ENCODE data around the gene SPPL3.
"Not testable (repeated sequence)": the region's sequence is repeated elsewhere in the genome, so short reads cannot be mapped to it uniquely, and the experiment has no call there.

Gene SPPL3

GRCh38 chr12:120917748-120918147 is 13.6 kb upstream of the SPPL3 start:
- no peak for DNase-seq

GRCh38 chr12:120916561-120916960 is 12.4 kb upstream of the SPPL3 start:
- DNase-seq: no peak

- no peak for DNase-seq
Observed at GRCh38 chr12:120914794-120915193, 10.6 kb upstream of the SPPL3 start.

GRCh38 chr12:120909633-120910298 is 5.6 kb upstream of the SPPL3 start:
- no peak for DNase-seq

GRCh38 chr12:120905856-120906384 is 1.8 kb upstream of the SPPL3 start:
- no peak for DNase-seq

- peak in 1 of 2 experiments; percentile 19 for DNase-seq
Observed at GRCh38 chr12:120903412-120904196, 554 bp downstream of the SPPL3 start.

DNA sequence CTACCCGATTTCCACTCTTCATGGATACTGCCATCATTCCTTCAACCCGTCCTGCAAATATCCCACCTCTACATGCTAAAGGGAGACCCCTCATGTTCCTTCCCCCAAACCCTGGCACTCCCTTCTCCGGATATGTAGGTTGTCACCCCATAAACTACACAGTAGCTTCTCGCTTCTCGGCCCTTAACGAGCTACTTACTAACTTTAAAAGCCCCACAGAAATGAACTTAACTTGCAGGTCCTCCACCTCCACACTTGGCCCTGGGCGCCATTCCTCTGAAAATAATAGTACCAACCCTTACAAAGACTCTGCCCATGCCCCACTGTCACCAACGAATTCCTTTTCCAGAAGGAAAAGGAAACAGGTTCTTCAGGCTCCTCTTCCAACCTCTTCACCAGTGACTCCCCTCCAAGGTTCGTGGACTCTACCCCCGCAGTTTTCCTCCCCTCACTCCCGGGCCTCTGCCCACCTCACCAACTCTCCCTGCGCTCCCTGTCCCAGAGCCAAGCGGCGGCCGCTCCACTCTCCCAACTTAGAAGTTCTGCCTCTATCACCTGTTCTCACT is 1.2 kb downstream of the SPPL3 start:
- no peak for DNase-seq

DNA sequence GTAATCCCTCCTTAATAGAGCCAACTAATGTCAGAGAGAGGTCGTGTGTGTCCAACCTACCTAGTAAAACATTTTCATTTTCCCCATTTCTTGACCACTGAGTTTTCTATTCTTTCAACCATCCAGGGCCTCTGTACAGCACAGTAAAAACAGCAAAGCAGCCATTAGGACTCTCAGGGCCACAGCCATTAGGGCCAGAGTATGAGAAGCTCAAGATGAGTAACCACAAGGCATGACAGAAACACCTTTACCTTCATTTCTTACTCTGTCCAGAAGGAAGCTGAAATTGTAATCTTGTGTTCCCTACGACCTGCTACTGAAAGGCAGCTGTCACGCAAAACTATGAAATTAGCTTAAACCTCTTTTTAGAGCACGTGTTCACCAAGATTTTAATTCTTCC is 2.3 kb downstream of the SPPL3 start:
- DNase-seq: no peak

- not testable (repeated sequence) for DNase-seq
Observed at GRCh38 chr12:120901101-120901500, 3.1 kb downstream of the SPPL3 start.

GRCh38 chr12:120895532-120895931 is 8.6 kb downstream of the SPPL3 start:
- no peak for DNase-seq

DNA sequence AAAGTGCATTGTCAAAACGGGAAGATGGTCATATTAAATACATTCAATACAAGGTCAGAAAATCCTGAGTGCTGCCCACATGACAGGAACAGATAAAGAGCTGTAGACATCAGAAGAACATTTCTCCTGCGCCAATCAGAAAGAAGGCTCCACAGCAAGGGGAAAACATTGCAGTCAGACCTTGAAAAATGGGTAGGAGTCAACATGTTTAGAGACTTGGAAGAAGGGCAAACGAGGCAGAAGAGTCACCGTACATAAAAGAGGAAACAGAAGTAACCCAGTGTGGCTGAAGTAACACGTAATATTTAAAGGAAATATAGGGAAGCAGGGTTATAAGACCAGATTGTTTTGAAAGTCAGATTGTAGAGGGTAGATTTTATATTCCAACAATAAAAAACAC is 11.9 kb downstream of the SPPL3 start:
- DNase-seq: no peak

DNA sequence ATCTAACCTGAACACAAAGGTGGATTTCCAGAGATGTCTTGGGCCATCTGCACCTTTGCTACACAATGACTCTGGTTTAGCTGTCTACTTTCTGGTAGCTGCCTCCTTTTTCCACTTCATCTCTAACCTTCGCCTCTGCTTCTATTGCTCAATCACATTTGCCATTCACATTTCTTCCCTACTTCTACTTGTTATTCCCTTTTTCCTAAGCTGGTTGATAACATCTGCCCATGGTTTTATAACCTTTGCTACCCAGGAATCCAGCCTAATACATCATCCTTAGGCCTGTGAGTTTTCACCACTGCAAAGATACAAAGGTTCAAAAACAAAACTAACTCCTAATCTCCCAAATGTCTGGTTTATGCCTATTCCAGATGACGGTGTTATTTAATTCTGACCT is 13.2 kb downstream of the SPPL3 start:
- no peak for DNase-seq

DNA sequence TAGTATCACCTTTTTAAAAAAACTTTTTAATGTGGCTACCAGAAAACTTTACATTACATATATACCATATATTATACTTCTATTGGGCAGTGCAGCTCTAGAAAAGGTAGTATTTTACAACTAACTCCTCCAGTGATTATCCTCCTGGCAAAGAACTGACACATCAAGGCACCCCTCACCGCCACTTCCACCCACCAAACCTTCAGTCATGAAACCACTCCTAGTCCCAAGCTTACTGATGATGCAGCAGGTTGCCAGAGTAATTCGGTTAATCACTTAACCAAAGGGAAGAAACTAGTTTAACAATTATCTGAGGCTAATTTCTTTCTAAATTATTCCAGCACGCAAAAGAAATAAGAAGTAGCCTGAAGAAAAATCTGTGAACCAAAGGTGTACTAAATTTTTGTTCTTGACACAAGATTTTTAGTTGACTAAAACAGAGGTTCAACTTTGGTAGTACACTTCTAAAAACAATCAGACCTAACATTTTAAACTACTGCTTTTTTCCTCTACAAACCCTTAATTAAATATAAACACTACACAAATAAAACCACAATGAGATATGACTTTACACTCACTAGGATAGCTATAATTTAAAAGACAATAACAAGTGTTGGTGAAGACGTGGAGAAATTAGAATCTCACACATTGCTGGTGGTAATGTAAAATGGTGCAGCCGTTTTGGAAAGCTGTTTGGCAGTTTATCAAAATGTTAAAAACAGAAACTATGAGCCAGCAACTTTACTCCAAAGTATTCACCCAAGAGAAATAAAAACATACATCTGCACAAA is 16.7 kb downstream of the SPPL3 start:
- no peak for DNase-seq

GRCh38 chr12:120886199-120887018 is 17.7 kb downstream of the SPPL3 start:
- no peak for DNase-seq

DNA sequence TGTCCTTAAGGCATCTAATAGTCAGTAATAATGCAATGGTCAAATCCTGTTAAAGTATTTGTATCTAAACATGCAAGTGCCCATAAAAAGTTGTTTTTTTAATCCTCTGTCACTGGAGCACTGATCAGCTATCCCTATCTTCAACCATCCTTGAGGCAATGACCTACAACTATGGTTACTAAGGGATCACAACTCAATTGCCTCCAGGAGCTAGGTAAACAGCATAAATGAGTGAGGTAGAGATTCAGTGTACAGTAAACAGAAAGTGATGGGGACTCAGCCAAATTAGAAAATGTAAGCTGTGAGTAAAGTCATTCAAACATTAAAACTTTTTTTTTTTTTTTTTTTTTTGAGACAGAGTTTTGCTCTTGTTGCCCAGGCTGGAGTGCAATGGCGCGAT is 18.6 kb downstream of the SPPL3 start:
- no peak for DNase-seq

- no peak for DNase-seq
Observed at GRCh38 chr12:120884644-120885043, 19.5 kb downstream of the SPPL3 start.

GRCh38 chr12:120882055-120882555 is 22.1 kb downstream of the SPPL3 start:
- no peak for DNase-seq

DNA sequence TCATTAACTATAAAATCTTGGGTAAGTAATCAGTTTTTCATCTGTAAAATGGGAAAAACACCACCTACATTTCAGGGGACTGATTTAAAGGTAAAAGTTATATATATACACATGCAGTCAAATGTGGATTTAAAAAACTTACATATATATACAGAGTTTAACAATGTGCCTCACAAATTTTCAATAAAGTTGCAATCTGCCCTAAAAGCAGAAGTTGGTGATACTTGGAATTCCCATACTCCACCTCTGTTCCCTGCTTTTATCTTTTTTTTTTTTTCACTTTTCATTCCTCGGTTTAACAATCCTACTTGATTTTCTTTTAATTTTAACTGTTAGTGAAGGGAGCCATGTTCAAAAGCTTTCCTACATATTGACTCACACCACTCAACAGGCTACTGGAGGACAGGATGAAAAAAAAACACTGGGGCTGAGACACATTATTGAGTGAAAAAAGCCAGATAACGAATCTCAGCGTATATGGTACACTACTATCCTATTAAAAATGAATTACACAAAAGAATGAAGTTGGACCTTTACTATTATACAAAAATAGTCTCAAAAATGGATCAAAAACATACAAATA is 24.3 kb downstream of the SPPL3 start:
- no peak for DNase-seq

DNA sequence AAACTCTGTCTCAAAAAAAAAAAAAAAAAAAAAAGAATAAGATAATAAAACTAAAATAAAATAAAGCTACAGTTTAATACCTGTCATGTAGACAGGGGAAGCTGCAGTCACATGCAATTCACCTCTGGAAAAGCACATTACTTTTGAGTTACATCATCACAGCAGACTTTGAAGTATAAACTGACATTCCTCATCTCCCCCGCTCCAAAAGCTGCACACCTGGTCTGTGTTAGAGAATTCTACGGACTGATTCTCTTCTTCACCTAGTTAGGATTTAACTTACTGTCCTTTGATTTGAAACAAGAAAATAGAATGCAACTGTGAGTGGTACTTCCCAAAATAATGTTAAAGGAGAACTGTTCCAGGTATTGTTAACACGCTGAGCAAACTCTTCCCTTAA is 25.1 kb downstream of the SPPL3 start:
- DNase-seq: no peak

- DNase-seq: no peak
Observed at GRCh38 chr12:120874547-120875245, 29.5 kb downstream of the SPPL3 start.

GRCh38 chr12:120873226-120873625 is 30.9 kb downstream of the SPPL3 start:
- no peak for DNase-seq
